DND-41 (cell line): Measurements from ENCODE around the gene DAZ1.
"Not testable (repeated sequence)": the region's sequence is repeated elsewhere in the genome, so short reads cannot be mapped to it uniquely, and the experiment has no call there.

ENCODE experiments used
- CTCF ChIP-seq: IDR thresholded peaks from 2 replicates; pipeline ENCODE4 v1.5.1; 2012; ENCODE audit warnings: borderline replicate concordance, low read length, moderate library complexity, mild to moderate bottlenecking; ENCODE audit not compliant: poor library complexity, severe bottlenecking; ENCODE audit errors: extremely low read depth
- EZH2 ChIP-seq: IDR thresholded peaks from 3 replicates; pipeline ENCODE4 v1.6.1; 2012; ENCODE audit warnings: borderline replicate concordance, low read depth, mild to moderate bottlenecking, moderate library complexity, low read length, inconsistent platforms; ENCODE audit not compliant: severe bottlenecking

GRCh38 chrY:23209802-23210495, 11.1 kb upstream of the DAZ1 start:
- not testable (repeated sequence) for TF ChIP-seq CTCF, EZH2
